HEK293 (cell line): ENCODE data around the gene ALDOC.

Source experiments
- CTCF ChIP-seq: fragments of 450-650 bp; formaldehyde crosslinking; IDR thresholded peaks from 2 replicates; pipeline ENCODE4 v1.5.1; 2016; ENCODE audit warnings: missing biosample characterization, missing genetic modification characterization
- REST ChIP-seq: fragments of 450-650 bp; formaldehyde crosslinking; IDR thresholded peaks from 2 replicates; pipeline ENCODE4 v1.5.1; 2016; ENCODE audit warnings: missing biosample characterization, missing genetic modification characterization
- SALL2 ChIP-seq: fragments of 450-650 bp; formaldehyde crosslinking; IDR thresholded peaks from 2 replicates; pipeline ENCODE4 v1.5.0; 2017; ENCODE audit warnings: missing biosample characterization, mild to moderate bottlenecking, missing genetic modification characterization, borderline replicate concordance
- SCRT2 ChIP-seq: fragments of 450-650 bp; formaldehyde crosslinking; IDR thresholded peaks from 2 replicates; pipeline ENCODE4 v1.5.1; 2016; ENCODE audit warnings: missing biosample characterization, missing genetic modification characterization
- YY1 ChIP-seq: fragments of 450-650 bp; formaldehyde crosslinking; IDR thresholded peaks from 2 replicates; pipeline ENCODE4 v1.5.1; 2018; ENCODE audit warnings: missing biosample characterization, missing genetic modification characterization
- ZNF561 ChIP-seq: fragments of 450-650 bp; IDR thresholded peaks from 2 replicates; pipeline ENCODE4 v1.5.1; 2018; ENCODE audit warnings: missing biosample characterization, missing genetic modification characterization, borderline replicate concordance
- ZNF580 ChIP-seq: fragments of 450-650 bp; formaldehyde crosslinking; IDR thresholded peaks from 2 replicates; pipeline ENCODE4 v1.5.1; 2016; ENCODE audit warnings: missing biosample characterization, missing genetic modification characterization

GRCh38 chr17:28574526-28574925 lies 2.2 kb downstream of the ALDOC start:
- TF ChIP-seq CTCF (tag by site-specific recombination) (no peak), REST (tag by site-specific recombination) (no peak), ZNF561 (tag by site-specific recombination) (no peak), SCRT2 (no peak), SALL2 (tag by site-specific recombination) (no peak), YY1 (no peak), ZNF580 (tag by site-specific recombination) (no peak)
